ENCODE results near the gene EYA4. TPM values are rescaled to one million over a fixed set of nuclear protein-coding genes. Genes with fewer than 3 reads are reported as not detected.

EYA4 gene
- total and polyA plus RNA-seq, 2 donors (not counting 3 experiments of a cell fraction or from before 2014, with no cell fraction given) = not detected

DNA sequence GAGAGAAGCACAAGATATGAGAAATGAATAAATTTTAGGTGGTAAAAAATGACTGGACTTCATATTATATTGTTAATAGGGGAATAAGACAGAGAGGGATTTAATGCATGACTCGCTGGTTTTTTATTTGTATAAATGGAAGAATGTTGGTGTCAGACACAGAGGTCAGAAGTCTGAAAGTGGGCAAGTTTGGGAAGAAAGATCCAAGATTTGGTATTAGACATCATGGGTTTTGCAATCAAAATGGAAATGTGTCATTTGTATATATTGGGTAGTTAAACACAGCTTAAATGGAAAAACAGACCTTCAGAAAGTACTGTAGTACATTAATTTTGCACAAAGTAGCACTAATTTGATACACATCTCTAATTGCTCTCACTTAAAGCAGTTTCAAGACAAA, 96.2 kb downstream of the EYA4 start:
- no peak overlapping the region for H3K27ac ChIP-seq (ENCODE audit: insufficient read depth, low read depth, low read length)
- no peak for DNase-seq (ENCODE audit: low read depth, low spot score)
- H3K27me3 ChIP-seq (ENCODE audit: control insufficient read depth in 2 of 2, insufficient read depth in 2 of 2, low read length in 2 of 2) = no peaks in the 10 kb centered on the region
- dilution Hi-C loops (cut with MboI; ENCODE audit: extremely low pct_ligation_motif_present, low sequenced_read_pairs) = no loop called here
- BruUV-seq (replicated peaks) = no TSS peak
- intact Hi-C loops (cut with micrococcal nuclease) = no loop called here
- no peaks in the 10 kb centered on the region for H3K9me1 ChIP-seq (replicated peaks; ENCODE audit: control insufficient read depth, extremely low read depth, insufficient read depth, low read length)
- H2AFZ ChIP-seq (ENCODE audit: low read depth, low read length) = no peak overlapping the region
- H3K4me2 ChIP-seq (ENCODE audit: insufficient read depth, low read length) = no peak overlapping the region
- H3K4me3 ChIP-seq (replicated peaks in 1 of 3; ENCODE audit: insufficient read depth in 1 of 3, low read depth in 1 of 3, low read length in 3 of 3) = no peak overlapping the region
- TF ChIP-seq POLR2AphosphoS5 (IDR thresholded peaks at IDR 0.05; ENCODE audit: insufficient read depth, low read depth, low read length) (no peak), POLR2A (IDR thresholded peaks at IDR 0.05; ENCODE audit: low read depth, low read length) (no peak), JUN (IDR thresholded peaks at IDR 0.05; ENCODE audit: borderline replicate concordance, insufficient read depth, insufficient read length, low read depth) (no peak), GATA2 (IDR thresholded peaks at IDR 0.05; ENCODE audit: insufficient read depth, insufficient read length, low read depth, low read length) (no peak), MYC (IDR thresholded peaks at IDR 0.05; ENCODE audit: low read depth, low read length) (no peak), EZH2 (IDR thresholded peaks at IDR 0.05; ENCODE audit: borderline replicate concordance, low read depth, low read length, severe bottlenecking) (no peak), FOS (IDR thresholded peaks at IDR 0.05; ENCODE audit: borderline replicate concordance, insufficient read depth, low read length) (no peak)
- TF ChIP-seq, protein P1, sequence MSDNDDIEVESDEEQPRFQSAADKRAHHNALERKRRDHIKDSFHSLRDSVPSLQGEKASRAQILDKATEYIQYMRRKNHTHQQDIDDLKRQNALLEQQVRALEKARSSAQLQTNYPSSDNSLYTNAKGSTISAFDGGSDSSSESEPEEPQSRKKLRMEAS (IDR thresholded peaks at IDR 0.05; ENCODE audit: insufficient read depth, insufficient read length) = no peak
- TF ChIP-seq, protein P2, sequence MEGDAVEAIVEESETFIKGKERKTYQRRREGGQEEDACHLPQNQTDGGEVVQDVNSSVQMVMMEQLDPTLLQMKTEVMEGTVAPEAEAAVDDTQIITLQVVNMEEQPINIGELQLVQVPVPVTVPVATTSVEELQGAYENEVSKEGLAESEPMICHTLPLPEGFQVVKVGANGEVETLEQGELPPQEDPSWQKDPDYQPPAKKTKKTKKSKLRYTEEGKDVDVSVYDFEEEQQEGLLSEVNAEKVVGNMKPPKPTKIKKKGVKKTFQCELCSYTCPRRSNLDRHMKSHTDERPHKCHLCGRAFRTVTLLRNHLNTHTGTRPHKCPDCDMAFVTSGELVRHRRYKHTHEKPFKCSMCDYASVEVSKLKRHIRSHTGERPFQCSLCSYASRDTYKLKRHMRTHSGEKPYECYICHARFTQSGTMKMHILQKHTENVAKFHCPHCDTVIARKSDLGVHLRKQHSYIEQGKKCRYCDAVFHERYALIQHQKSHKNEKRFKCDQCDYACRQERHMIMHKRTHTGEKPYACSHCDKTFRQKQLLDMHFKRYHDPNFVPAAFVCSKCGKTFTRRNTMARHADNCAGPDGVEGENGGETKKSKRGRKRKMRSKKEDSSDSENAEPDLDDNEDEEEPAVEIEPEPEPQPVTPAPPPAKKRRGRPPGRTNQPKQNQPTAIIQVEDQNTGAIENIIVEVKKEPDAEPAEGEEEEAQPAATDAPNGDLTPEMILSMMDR (IDR thresholded peaks at IDR 0.05; ENCODE audit: extremely low read depth in 1 of 2, insufficient read depth in 1 of 2, low read depth in 1 of 2, low read length in 2 of 2) = no peak
- H3K79me2 ChIP-seq (ENCODE audit: control insufficient read depth, insufficient read depth, low read length) = no peaks in the 10 kb centered on the region
- H4K20me1 ChIP-seq (replicated peaks; ENCODE audit: control insufficient read depth, extremely low read depth, insufficient read depth, low read length) = no peaks in the 10 kb centered on the region
- no peaks in the 10 kb centered on the region for H3K36me3 ChIP-seq (ENCODE audit: control insufficient read depth in 2 of 2, extremely low read depth in 1 of 2, insufficient read depth in 2 of 2, low read length in 2 of 2)
- H3K4me1 ChIP-seq (ENCODE audit: control insufficient read depth, extremely low read depth, insufficient read depth, low read length) = no peaks in the 10 kb centered on the region
- CTCF ChIA-PET = interaction anchor here (0.5 kb wide), 1 partner anchor 272 kb away, joined by 3 read pairs; no protein-coding TSS in a partner anchor
- no peaks in the 10 kb centered on the region for H3K9me3 ChIP-seq (replicated peaks; ENCODE audit: control insufficient read depth, insufficient read depth, low read length)
- H3K9ac ChIP-seq (replicated peaks; ENCODE audit: extremely low read depth, insufficient read depth, low read length) = no peak overlapping the region
- no peak for FAIRE-seq
- POLR2A ChIA-PET = no interaction called here
